ENCODE measurements around the gene STIM2. TPM values are rescaled to one million over a fixed set of nuclear protein-coding genes. Genes with fewer than 3 reads are reported as not detected.

Gene STIM2
- total RNA-seq, 1 experiment from 2014 or later = 30.2 TPM

- CTCF ChIA-PET = no interaction called here
- BruUV-seq (replicated peaks) = no TSS peak
These were observed 98.4 kb downstream of the STIM2 start for GRCh38 chr4:26958925-26959653.

GRCh38 chr4:26959654-26960047, 99.0 kb downstream of the STIM2 start:
- no peaks in the 10 kb centered on the region for H3K9me3 ChIP-seq (ENCODE audit: insufficient read depth, low read depth)
- no peaks in the 10 kb centered on the region for H3K27me3 ChIP-seq (ENCODE audit: insufficient read depth, low read depth)
- H3K27ac ChIP-seq = no peak overlapping the region
- intact Hi-C loops (cut with micrococcal nuclease; ENCODE audit: unreplicated experiment) = no loop called here
- H3K79me2 ChIP-seq (ENCODE audit: low read depth) = no peaks in the 10 kb centered on the region
- TF ChIP-seq CTCF (conservative IDR thresholded peaks at IDR 0.05) (no peak), EZH2 (IDR thresholded peaks at IDR 0.05; ENCODE audit: low read depth) (no peak)
- BruUV-seq (replicated peaks) = no TSS peak
- no peaks in the 10 kb centered on the region for H3K36me3 ChIP-seq (ENCODE audit: low read depth)
- ChIA-PET CTCF (no interaction called here), POLR2A (ENCODE audit: unreplicated experiment) (no interaction called here)
- H3K4me2 ChIP-seq = no peak overlapping the region
- H2AFZ ChIP-seq = no peak overlapping the region
- H3K9me2 ChIP-seq (ENCODE audit: insufficient read depth) = no peaks in the 10 kb centered on the region
- no peaks in the 10 kb centered on the region for H4K20me1 ChIP-seq (ENCODE audit: insufficient read depth)
- no peaks in the 10 kb centered on the region for H3F3A ChIP-seq (ENCODE audit: insufficient read depth, low read depth)
- H3K4me1 ChIP-seq (replicated peaks; ENCODE audit: insufficient read depth) = no peaks in the 10 kb centered on the region
- no peak for DNase-seq
- H3K4me3 ChIP-seq = no peak overlapping the region

More at GRCh38 chr4:26958925-26959653, 98.4 kb downstream of the STIM2 start:
- no peak overlapping the region for H3K4me2 ChIP-seq
- H3K4me1 ChIP-seq (replicated peaks; ENCODE audit: insufficient read depth) = no peaks in the 10 kb centered on the region
- H3K27ac ChIP-seq = no peak overlapping the region
- POLR2A ChIA-PET (ENCODE audit: unreplicated experiment) = no interaction called here
- no peak overlapping the region for H2AFZ ChIP-seq
- no peaks in the 10 kb centered on the region for H3K9me2 ChIP-seq (ENCODE audit: insufficient read depth)
- H3K4me3 ChIP-seq = no peak overlapping the region
- H3K79me2 ChIP-seq (ENCODE audit: low read depth) = no peaks in the 10 kb centered on the region
- no peaks in the 10 kb centered on the region for H3K27me3 ChIP-seq (ENCODE audit: insufficient read depth, low read depth)
- H3F3A ChIP-seq (ENCODE audit: insufficient read depth, low read depth) = no peaks in the 10 kb centered on the region
- H3K9me3 ChIP-seq (ENCODE audit: insufficient read depth, low read depth) = no peaks in the 10 kb centered on the region
- intact Hi-C loops (cut with micrococcal nuclease; ENCODE audit: unreplicated experiment) = no loop called here
- TF ChIP-seq CTCF (conservative IDR thresholded peaks at IDR 0.05) = no peak
- no peak for TF ChIP-seq EZH2 (IDR thresholded peaks at IDR 0.05; ENCODE audit: low read depth)
- no peaks in the 10 kb centered on the region for H3K36me3 ChIP-seq (ENCODE audit: low read depth)
- H4K20me1 ChIP-seq (ENCODE audit: insufficient read depth) = no peaks in the 10 kb centered on the region
- no peak for DNase-seq

DNA sequence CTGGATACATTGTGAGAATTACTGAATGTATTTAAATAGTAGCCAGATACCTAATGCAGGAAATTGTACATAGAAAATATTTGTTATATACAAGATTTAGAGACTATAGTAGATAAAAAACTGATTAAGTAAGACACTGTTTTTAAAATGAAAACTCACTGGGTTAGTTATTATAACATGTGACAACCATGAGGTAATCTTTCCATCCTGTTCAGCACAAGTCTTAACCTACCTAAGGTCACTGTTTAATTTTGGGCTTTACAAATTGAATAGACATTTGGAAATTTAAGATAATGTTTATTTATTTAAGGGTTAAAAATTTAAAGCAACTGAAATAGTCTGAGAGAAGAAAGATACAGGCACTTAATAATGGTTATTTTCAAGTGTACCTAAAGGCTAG, 102.1 kb downstream of the STIM2 start:
- Histone ChIP-seq H3K4me3 (no peak overlapping the region), H3K9me2 (ENCODE audit: insufficient read depth) (no peaks in the 10 kb centered on the region), H3K79me2 (ENCODE audit: low read depth) (no peaks in the 10 kb centered on the region), H3K36me3 (ENCODE audit: low read depth) (no peaks in the 10 kb centered on the region), H3K4me1 (replicated peaks; ENCODE audit: insufficient read depth) (no peaks in the 10 kb centered on the region), H3K27me3 (ENCODE audit: insufficient read depth, low read depth) (no peaks in the 10 kb centered on the region), H2AFZ (no peak overlapping the region), H4K20me1 (ENCODE audit: insufficient read depth) (no peaks in the 10 kb centered on the region), H3K4me2 (no peak overlapping the region), H3F3A (ENCODE audit: insufficient read depth, low read depth) (no peaks in the 10 kb centered on the region), H3K9me3 (ENCODE audit: insufficient read depth, low read depth) (no peaks in the 10 kb centered on the region), H3K27ac (no peak overlapping the region)
- ChIA-PET CTCF (no interaction called here), POLR2A (ENCODE audit: unreplicated experiment) (interaction anchor here (0.7 kb wide), 1 partner anchor 102 kb away, joined by 3 read pairs; the partner anchor contains the start of gene STIM2)
- intact Hi-C loops (cut with micrococcal nuclease; ENCODE audit: unreplicated experiment) = no loop called here
- TF ChIP-seq CTCF (conservative IDR thresholded peaks at IDR 0.05) = no peak
- TF ChIP-seq EZH2 (IDR thresholded peaks at IDR 0.05; ENCODE audit: low read depth) = no peak
- no TSS peak for BruUV-seq (replicated peaks)
- DNase-seq = no peak

All from PC-9 (cell line).